Neural cell (in vitro differentiated cells): ENCODE results near the gene CHRD. TPM values are rescaled to one million over a fixed set of nuclear protein-coding genes. Genes with fewer than 3 reads are reported as not detected.

ENCODE experiments used
- H2AFZ ChIP-seq: fragments of 200-600, 300-800 bp; sonication (generic), shearing (Covaris generic); 2 replicates; pipeline ENCODE4 v1.6.0; 2014; ENCODE audit warnings: low read depth, mild to moderate bottlenecking, antibody characterized with exemption, low read length, moderate library complexity
- H3F3A ChIP-seq: fragments of 200-600 bp; shearing (Covaris generic); 2 replicates; pipeline ENCODE4 v1.6.1; 2016; ENCODE audit warnings: mild to moderate bottlenecking, moderate library complexity, mixed read lengths, antibody characterized with exemption, low read length; ENCODE audit not compliant: insufficient read depth, poor library complexity, severe bottlenecking
- H3K27ac ChIP-seq: fragments of 200-600, 300-800 bp; sonication (generic), shearing (Covaris generic); 2 replicates; pipeline ENCODE4 v1.5.1; 2014; ENCODE audit warnings: mild to moderate bottlenecking, low read length, moderate library complexity
- H3K27me3 ChIP-seq: fragments of 300-800, 200-600 bp; sonication (generic), shearing (Covaris generic); 2 replicates; pipeline ENCODE4 v1.6.0; 2014; ENCODE audit warnings: mild to moderate bottlenecking, low read depth, low read length, moderate library complexity; ENCODE audit not compliant: insufficient read depth
- H3K36me3 ChIP-seq: fragments of 300-800, 200-600 bp; sonication (generic), shearing (Covaris generic); 2 replicates; pipeline ENCODE4 v1.5.1; 2014; ENCODE audit warnings: mild to moderate bottlenecking, antibody characterized with exemption, low read length, moderate library complexity; ENCODE audit not compliant: insufficient read depth
- H3K4me2 ChIP-seq: fragments of 300-800, 200-600 bp; sonication (generic), shearing (Covaris generic); 2 replicates; pipeline ENCODE4 v1.6.0; 2014; ENCODE audit warnings: mild to moderate bottlenecking, low read length
- H3K4me3 ChIP-seq: fragments of 300-800, 200-600 bp; sonication (generic), shearing (Covaris generic); 2 replicates; pipeline ENCODE4 v1.5.1; 2014; ENCODE audit warnings: mild to moderate bottlenecking, low read length, moderate library complexity
- H3K79me2 ChIP-seq: fragments of 200-600 bp; shearing (Covaris generic); replicated peaks from 2 replicates; pipeline ENCODE4 v1.6.0; 2014; ENCODE audit warnings: mild to moderate bottlenecking, low read length, moderate library complexity; ENCODE audit not compliant: insufficient read depth
- H3K9ac ChIP-seq: fragments of 300-800, 200-600 bp; sonication (generic), shearing (Covaris generic); 2 replicates; pipeline ENCODE4 v1.6.1; 2016; ENCODE audit warnings: mild to moderate bottlenecking, low read length, mixed read lengths
- H3K9me2 ChIP-seq: fragments of 200-600 bp; shearing (Covaris generic); 2 replicates; pipeline ENCODE4 v1.6.1; 2016; ENCODE audit warnings: mild to moderate bottlenecking, low read length, mixed read lengths; ENCODE audit not compliant: insufficient read depth
- H3K9me3 ChIP-seq: fragments of 200-600, 300-800 bp; sonication (generic), shearing (Covaris generic); 2 replicates; pipeline ENCODE4 v1.6.1; 2016; ENCODE audit warnings: mild to moderate bottlenecking, mixed run types, low read length, moderate library complexity, mixed read lengths
- H4K20me1 ChIP-seq: fragments of 200-600 bp; shearing (Covaris generic); 2 replicates; pipeline ENCODE4 v1.6.1; 2016; ENCODE audit warnings: mild to moderate bottlenecking, mixed run types; ENCODE audit not compliant: insufficient read depth
- CTCF ChIP-seq: fragments of 450-650 bp; IDR thresholded peaks from 2 replicates; pipeline ENCODE4 v1.5.1; 2014; ENCODE audit warnings: antibody characterized with exemption, mild to moderate bottlenecking, moderate library complexity; ENCODE audit not compliant: poor library complexity, severe bottlenecking
- EP300 ChIP-seq: fragments of 450-650 bp; conservative IDR thresholded peaks from 2 replicates; pipeline ENCODE4 v1.6.1; 2014; ENCODE audit warnings: antibody characterized with exemption, mild to moderate bottlenecking, moderate library complexity; ENCODE audit not compliant: poor library complexity, severe bottlenecking
- EZH2 ChIP-seq: fragments of 200-600, 300-800 bp; shearing (Covaris generic), sonication (generic); IDR thresholded peaks from 2 replicates; pipeline ENCODE4 v1.6.1; 2014; ENCODE audit warnings: antibody characterized with exemption, low read length, borderline replicate concordance, mild to moderate bottlenecking; ENCODE audit not compliant: insufficient read depth, poor library complexity, severe bottlenecking
- MXI1 ChIP-seq: fragments of 450-650 bp; conservative IDR thresholded peaks from 2 replicates; pipeline ENCODE4 v1.6.1; 2014; ENCODE audit warnings: antibody characterized with exemption, mild to moderate bottlenecking; ENCODE audit not compliant: poor library complexity, severe bottlenecking
- POLR2AphosphoS5 ChIP-seq: IDR thresholded peaks from 2 replicates; pipeline ENCODE4 v1.6.1; 2012
- RAD21 ChIP-seq: fragments of 450-650 bp; conservative IDR thresholded peaks from 2 replicates; pipeline ENCODE4 v1.6.1; 2014; ENCODE audit warnings: antibody characterized with exemption, mild to moderate bottlenecking, moderate library complexity
- SMC3 ChIP-seq: fragments of 450-650 bp; conservative IDR thresholded peaks from 2 replicates; pipeline ENCODE4 v1.6.1; 2014; ENCODE audit warnings: antibody characterized with exemption, mild to moderate bottlenecking, moderate library complexity; ENCODE audit not compliant: poor library complexity
- TAF1 ChIP-seq: IDR thresholded peaks from 2 replicates; pipeline ENCODE4 v1.6.1; 2012; ENCODE audit warnings: low read depth
- polyA plus RNA-seq: library from polyadenylated mRNA; depleted of rRNA; stranded (reverse); fragments of >200 nt; gene quantifications from 2 replicates; pipeline ENCODE4 v1.2.3, GENCODE V29; 2014
- TF ChIP-seq, protein P1 (sequence below): IDR thresholded peaks from 2 replicates; pipeline ENCODE4 v1.6.1; 2012; ENCODE audit warnings: borderline replicate concordance

The CHRD gene
- polyA plus RNA-seq, 1 donor from 2014 or later: 2.9 TPM

DNA sequence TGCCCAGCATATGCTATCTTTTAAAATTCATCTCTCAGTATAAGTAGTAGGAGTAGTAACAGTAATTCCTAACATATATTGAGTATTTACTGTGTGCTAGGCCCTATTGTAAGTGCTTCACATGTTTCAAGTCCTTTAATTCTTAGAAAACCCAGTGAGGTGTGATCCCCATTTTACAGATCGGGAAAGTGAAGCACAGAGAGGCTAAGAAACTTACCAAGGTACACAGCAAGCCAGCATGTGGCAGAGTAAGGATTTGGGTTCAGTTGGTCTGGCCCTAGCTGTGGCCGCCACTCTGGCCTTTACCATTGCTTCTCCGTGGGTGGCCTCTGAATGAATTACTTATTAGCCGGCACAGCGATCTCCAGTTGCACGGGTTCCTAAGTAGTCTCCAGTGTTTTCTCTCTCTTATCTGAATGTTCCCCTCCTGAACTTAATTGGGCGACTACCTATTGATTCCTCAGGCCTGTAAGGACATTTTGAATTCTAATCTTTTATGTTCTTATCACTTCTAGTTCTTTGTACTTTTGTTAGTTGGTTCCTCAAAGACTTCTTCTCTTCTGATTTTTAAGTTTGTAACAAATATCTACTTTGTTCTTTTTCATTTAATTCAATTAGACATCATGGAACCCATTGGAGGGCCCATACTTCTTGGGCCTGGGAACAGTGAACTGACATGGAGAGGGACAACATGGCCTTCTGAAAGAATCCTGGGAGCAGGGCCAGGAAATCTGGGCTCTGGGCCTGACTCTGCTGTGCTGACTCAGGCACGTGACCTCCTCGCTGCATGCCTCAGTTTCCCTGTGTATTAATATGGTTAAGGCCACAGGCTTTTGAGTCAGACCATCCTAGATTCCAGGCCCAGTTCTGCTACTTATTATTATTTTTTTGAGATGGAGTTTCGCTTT, 30.0 kb upstream of the CHRD start:
- H3F3A ChIP-seq: no peaks in the 10 kb centered on the region
- H3K27ac ChIP-seq: no peak overlapping the region
- no peaks in the 10 kb centered on the region for H3K9me3 ChIP-seq
- H2AFZ ChIP-seq: no peak overlapping the region
- H3K27me3 ChIP-seq: no peaks in the 10 kb centered on the region
- TF ChIP-seq SMC3 (no peak), MXI1 (no peak), RAD21 (no peak), EZH2 (no peak), POLR2AphosphoS5 (no peak), CTCF (no peak), EP300 (no peak), TAF1 (no peak)
- TF ChIP-seq, protein P1, sequence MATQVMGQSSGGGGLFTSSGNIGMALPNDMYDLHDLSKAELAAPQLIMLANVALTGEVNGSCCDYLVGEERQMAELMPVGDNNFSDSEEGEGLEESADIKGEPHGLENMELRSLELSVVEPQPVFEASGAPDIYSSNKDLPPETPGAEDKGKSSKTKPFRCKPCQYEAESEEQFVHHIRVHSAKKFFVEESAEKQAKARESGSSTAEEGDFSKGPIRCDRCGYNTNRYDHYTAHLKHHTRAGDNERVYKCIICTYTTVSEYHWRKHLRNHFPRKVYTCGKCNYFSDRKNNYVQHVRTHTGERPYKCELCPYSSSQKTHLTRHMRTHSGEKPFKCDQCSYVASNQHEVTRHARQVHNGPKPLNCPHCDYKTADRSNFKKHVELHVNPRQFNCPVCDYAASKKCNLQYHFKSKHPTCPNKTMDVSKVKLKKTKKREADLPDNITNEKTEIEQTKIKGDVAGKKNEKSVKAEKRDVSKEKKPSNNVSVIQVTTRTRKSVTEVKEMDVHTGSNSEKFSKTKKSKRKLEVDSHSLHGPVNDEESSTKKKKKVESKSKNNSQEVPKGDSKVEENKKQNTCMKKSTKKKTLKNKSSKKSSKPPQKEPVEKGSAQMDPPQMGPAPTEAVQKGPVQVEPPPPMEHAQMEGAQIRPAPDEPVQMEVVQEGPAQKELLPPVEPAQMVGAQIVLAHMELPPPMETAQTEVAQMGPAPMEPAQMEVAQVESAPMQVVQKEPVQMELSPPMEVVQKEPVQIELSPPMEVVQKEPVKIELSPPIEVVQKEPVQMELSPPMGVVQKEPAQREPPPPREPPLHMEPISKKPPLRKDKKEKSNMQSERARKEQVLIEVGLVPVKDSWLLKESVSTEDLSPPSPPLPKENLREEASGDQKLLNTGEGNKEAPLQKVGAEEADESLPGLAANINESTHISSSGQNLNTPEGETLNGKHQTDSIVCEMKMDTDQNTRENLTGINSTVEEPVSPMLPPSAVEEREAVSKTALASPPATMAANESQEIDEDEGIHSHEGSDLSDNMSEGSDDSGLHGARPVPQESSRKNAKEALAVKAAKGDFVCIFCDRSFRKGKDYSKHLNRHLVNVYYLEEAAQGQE: no peak
- H3K9ac ChIP-seq: no peak overlapping the region
- H3K79me2 ChIP-seq: no peaks in the 10 kb centered on the region
- H3K4me3 ChIP-seq: no peak overlapping the region
- H3K36me3 ChIP-seq: no peaks in the 10 kb centered on the region
- no peaks in the 10 kb centered on the region for H3K9me2 ChIP-seq
- no peaks in the 10 kb centered on the region for H4K20me1 ChIP-seq
- no peak overlapping the region for H3K4me2 ChIP-seq

DNA sequence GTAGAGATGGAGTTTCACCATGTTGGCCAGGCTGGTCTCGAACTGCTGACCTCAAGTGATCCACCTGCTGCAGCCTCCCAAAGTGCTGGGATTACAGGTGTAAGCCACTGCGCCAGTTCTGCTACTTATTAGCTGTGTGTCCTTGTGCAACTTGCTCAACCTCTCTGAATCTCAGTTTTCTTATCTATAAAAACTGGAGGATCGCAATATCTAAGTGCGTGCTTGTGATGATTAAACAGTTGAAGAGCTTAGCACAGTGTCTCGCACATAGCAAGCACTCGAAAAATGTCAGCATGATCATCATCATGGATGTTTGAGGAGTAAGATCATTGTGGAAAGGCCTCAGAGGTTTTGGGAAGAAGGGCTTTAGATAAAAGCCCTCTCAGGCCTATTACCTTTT, 29.2 kb upstream of the CHRD start:
- no peak overlapping the region for H3K27ac ChIP-seq
- no peak for TF ChIP-seq RAD21
- TF ChIP-seq SMC3: no peak
- no peak for TF ChIP-seq POLR2AphosphoS5

More for the DNA sequence above, 29.2 kb upstream of the CHRD start:
- no peak overlapping the region for H3K9ac ChIP-seq
- no peaks in the 10 kb centered on the region for H3K79me2 ChIP-seq
- H4K20me1 ChIP-seq: no peaks in the 10 kb centered on the region
- H3K9me3 ChIP-seq: no peaks in the 10 kb centered on the region
- no peak overlapping the region for H3K4me2 ChIP-seq
- no peak overlapping the region for H2AFZ ChIP-seq
- no peaks in the 10 kb centered on the region for H3K36me3 ChIP-seq
- no peak overlapping the region for H3K4me3 ChIP-seq
- no peaks in the 10 kb centered on the region for H3F3A ChIP-seq
- no peaks in the 10 kb centered on the region for H3K9me2 ChIP-seq
- H3K27me3 ChIP-seq: no peaks in the 10 kb centered on the region
